Fibroblast of lung (primary cell): ENCODE data around the gene AMN.

Experiments
- EZH2 ChIP-seq: IDR thresholded peaks from 2 replicates; pipeline ENCODE4 v1.5.1; 2012; ENCODE audit warnings: low read length, control low read depth, mild to moderate bottlenecking; ENCODE audit errors: missing control alignments
- TF ChIP-seq, protein P1 (sequence below), 2 donors: IDR thresholded peaks in 1 of 2; conservative IDR thresholded peaks in 1 of 2; 1 replicate in 1 of 2; 2 replicates in 1 of 2; pipeline ENCODE4 v1.5.1; 2011 to 2012; ENCODE audit warnings: low read length in 2 of 2, control low read depth in 1 of 2, inconsistent platforms in 1 of 2, low read depth in 1 of 2, mild to moderate bottlenecking in 1 of 2

GRCh38 chr14:102977475-102977874 is 55.0 kb downstream of the AMN start:
- TF ChIP-seq EZH2: no peak
- TF ChIP-seq, protein P1, sequence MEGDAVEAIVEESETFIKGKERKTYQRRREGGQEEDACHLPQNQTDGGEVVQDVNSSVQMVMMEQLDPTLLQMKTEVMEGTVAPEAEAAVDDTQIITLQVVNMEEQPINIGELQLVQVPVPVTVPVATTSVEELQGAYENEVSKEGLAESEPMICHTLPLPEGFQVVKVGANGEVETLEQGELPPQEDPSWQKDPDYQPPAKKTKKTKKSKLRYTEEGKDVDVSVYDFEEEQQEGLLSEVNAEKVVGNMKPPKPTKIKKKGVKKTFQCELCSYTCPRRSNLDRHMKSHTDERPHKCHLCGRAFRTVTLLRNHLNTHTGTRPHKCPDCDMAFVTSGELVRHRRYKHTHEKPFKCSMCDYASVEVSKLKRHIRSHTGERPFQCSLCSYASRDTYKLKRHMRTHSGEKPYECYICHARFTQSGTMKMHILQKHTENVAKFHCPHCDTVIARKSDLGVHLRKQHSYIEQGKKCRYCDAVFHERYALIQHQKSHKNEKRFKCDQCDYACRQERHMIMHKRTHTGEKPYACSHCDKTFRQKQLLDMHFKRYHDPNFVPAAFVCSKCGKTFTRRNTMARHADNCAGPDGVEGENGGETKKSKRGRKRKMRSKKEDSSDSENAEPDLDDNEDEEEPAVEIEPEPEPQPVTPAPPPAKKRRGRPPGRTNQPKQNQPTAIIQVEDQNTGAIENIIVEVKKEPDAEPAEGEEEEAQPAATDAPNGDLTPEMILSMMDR (conservative IDR thresholded peaks at IDR 0.05 in 1 of 2, IDR thresholded peaks at IDR 0.05 in 1 of 2; ENCODE audit: low read depth in 1 of 2, low read length in 2 of 2): no peak
